Gastrocnemius medialis (tissue), 4 donors: ENCODE results near the gene ARRDC3. TPM values are rescaled to one million over a fixed set of nuclear protein-coding genes. Genes with fewer than 3 reads are reported as not detected.
A peak's percentile ranks its signal among the peaks of the same experiment; 100 is the strongest.

Source experiments
- ATAC-seq, 2 donors: fragments of 150-250 bp; one replicate each; pipeline ENCODE4 v1.9.1; 2016
- DNase-seq, 2 donors: peaks; one replicate each; pipeline ENCODE4 v3.0.0-alpha.2; 2019
- H3K27ac ChIP-seq, 4 donors: fragments of 200-600 bp; sonication (generic); 1 replicate in 1 of 4; 2 replicates in 3 of 4; pipeline ENCODE4 v1.5.1; 2016 to 2018; ENCODE audit warnings: mild to moderate bottlenecking in 2 of 4, moderate library complexity in 1 of 4
- H3K27me3 ChIP-seq, 3 donors: fragments of 200-600 bp; sonication (generic) in 2 of 3; 1 replicate in 1 of 3; 2 replicates in 2 of 3; pipeline versions ENCODE4 v1.5.1 to v1.6.0; 2016 to 2019; ENCODE audit warnings: mild to moderate bottlenecking in 1 of 3, moderate library complexity in 1 of 3
- H3K36me3 ChIP-seq, 2 donors: fragments of 200-600 bp; sonication (generic) in 1 of 2; one replicate each; pipeline ENCODE4 v1.5.1; 2017 to 2018
- H3K4me1 ChIP-seq, 2 donors: fragments of 200-600 bp; sonication (generic) in 1 of 2; one replicate each; pipeline ENCODE4 v1.5.1; 2016 to 2017; ENCODE audit warnings: mild to moderate bottlenecking in 2 of 2
- H3K4me3 ChIP-seq, 4 donors: fragments of 200-600 bp; sonication (generic) in 3 of 4; 1 replicate in 1 of 4; 2 replicates in 3 of 4; pipeline ENCODE4 v1.5.1; 2016 to 2019; ENCODE audit warnings: mild to moderate bottlenecking in 2 of 4
- H3K9me3 ChIP-seq, 3 donors: fragments of 200-600 bp; sonication (generic) in 2 of 3; 1 replicate in 1 of 3; 2 replicates in 2 of 3; pipeline ENCODE4 v1.5.1; 2016 to 2019
- POLR2A ChIP-seq, 2 donors: fragments of 450-650 bp; IDR thresholded peaks; one replicate each; pipeline ENCODE4 v1.6.1; 2017; ENCODE audit warnings: antibody characterized with exemption in 2 of 2, mild to moderate bottlenecking in 2 of 2, moderate library complexity in 2 of 2
- in situ Hi-C, 4 donors: fragments of 200-750 bp; cut with MboI; loops; one replicate each; pipeline versions ENCODE4 v1.15.0 to v1.8.0; 2017; ENCODE audit warnings: low sequenced_read_pairs in 4 of 4
- intact Hi-C: fragments of 100-400 bp; cut with DNase I; formaldehyde crosslinking; loops from one replicate; pipeline ENCODE4 v1.15.1; 2023; ENCODE audit warnings: low total_unique reads
- total RNA-seq, 4 donors: library from RNA; depleted of rRNA; stranded (reverse); fragments of >200 nt; gene quantifications; one replicate each; pipeline versions ENCODE4 v1.1.0 to v1.2.3, GENCODE V29; 2016
- TF ChIP-seq, protein P1 (sequence below), 5 experiments: fragments of 450-650 bp in 3 of 5; fragments of 200-600 bp in 2 of 5; sonication (generic) in 2 of 5; IDR thresholded peaks in 4 of 5; conservative IDR thresholded peaks in 1 of 5; 1 replicate in 4 of 5; 2 replicates in 1 of 5; pipeline ENCODE4 v1.5.1; 2016 to 2019; ENCODE audit warnings: antibody characterized with exemption in 5 of 5, mild to moderate bottlenecking in 3 of 5, moderate library complexity in 3 of 5

Gene ARRDC3, protein sequence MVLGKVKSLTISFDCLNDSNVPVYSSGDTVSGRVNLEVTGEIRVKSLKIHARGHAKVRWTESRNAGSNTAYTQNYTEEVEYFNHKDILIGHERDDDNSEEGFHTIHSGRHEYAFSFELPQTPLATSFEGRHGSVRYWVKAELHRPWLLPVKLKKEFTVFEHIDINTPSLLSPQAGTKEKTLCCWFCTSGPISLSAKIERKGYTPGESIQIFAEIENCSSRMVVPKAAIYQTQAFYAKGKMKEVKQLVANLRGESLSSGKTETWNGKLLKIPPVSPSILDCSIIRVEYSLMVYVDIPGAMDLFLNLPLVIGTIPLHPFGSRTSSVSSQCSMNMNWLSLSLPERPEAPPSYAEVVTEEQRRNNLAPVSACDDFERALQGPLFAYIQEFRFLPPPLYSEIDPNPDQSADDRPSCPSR
- 100 to 1,000 TPM in 1 of 4 donors, 10 to 100 TPM in 3; 64.1 to 116 (median 87.7) TPM for total RNA-seq

DNA sequence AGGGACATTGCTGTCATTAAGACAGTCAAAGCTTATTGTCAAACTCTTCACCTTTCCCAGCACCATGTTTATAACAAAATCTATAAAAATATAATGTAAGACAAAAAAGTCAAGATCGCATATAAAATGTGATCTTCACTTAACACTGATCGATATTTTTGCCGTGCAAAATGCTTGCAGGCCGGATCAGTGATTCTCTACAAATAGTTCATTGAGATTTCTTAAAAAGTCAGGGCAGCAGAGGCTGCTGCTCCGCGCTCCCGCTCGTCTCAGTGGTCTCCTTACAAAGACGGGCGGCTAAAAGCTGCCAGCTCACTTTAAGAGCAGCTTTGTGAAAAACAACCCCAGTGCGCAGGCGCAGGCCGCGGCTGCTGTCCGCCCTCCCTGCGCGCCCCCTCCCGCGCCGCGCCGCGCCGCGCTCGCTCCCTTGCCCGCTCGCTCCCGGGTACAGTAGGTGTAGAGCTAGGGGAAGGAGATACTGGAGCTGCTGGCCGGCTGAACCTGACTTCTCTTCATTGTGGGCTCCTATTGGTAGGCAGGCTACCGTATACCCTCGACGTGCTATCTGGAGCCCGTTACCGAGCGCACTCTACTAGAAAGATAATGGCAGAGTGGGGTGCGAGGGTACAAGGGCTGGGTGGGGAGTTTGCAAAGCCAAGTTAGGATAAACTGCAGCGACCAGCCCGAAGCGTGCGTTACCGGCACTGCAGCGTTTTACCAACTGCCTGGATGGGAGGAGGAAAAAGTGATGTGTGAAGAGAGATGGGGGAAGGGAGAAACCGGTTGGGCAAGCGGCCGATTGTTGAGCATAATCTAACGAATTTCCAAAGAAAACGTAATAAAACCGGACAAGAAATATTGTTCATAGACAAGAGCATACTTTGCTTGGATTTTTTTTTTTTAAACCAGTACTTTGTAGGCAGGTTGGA lies at the start of gene ARRDC3:
Gene ARRDC3, minus strand, starts transcription at position 291 of the 929 bp plus-strand sequence. Its CDS starts 225 bp downstream, at position 66.
- peak within 1 kb of the TSS; percentile 67 to 96 (median 85) for H3K4me3 ChIP-seq
- no peaks in the 10 kb centered on the region for H3K27me3 ChIP-seq
- DNase-seq (peak; percentile 93 to 96), ATAC-seq (peak; percentile 48 to 70)
- H3K4me1 ChIP-seq = peaks cover 17 to 20% of the 10 kb centered on the region in 2 donors
- intact Hi-C loops = loop anchor here (1.0 kb wide), 2 partner anchors 103 to 366 kb away; no protein-coding TSS in a partner anchor
- in situ Hi-C loops = loop anchor here (10.0 to 25.0 kb wide), 4 partner anchors 158 to 971 kb away; partner anchors contain the start of gene CETN3 (in 1 of the 4)
- H3K9me3 ChIP-seq = no peaks in the 10 kb centered on the region
- H3K36me3 ChIP-seq = peaks cover 0 to 2% of the 10 kb centered on the region in 2 donors
- peak within 1 kb of the TSS; percentile 90 to 100 (median 94) for H3K27ac ChIP-seq
- TF ChIP-seq, protein P1, sequence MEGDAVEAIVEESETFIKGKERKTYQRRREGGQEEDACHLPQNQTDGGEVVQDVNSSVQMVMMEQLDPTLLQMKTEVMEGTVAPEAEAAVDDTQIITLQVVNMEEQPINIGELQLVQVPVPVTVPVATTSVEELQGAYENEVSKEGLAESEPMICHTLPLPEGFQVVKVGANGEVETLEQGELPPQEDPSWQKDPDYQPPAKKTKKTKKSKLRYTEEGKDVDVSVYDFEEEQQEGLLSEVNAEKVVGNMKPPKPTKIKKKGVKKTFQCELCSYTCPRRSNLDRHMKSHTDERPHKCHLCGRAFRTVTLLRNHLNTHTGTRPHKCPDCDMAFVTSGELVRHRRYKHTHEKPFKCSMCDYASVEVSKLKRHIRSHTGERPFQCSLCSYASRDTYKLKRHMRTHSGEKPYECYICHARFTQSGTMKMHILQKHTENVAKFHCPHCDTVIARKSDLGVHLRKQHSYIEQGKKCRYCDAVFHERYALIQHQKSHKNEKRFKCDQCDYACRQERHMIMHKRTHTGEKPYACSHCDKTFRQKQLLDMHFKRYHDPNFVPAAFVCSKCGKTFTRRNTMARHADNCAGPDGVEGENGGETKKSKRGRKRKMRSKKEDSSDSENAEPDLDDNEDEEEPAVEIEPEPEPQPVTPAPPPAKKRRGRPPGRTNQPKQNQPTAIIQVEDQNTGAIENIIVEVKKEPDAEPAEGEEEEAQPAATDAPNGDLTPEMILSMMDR (IDR thresholded peaks at IDR 0.05 in 4 of 5, conservative IDR thresholded peaks at IDR 0.05 in 1 of 5) = peak in 1 of 5 experiments; percentile 24
- peak; percentile 95 to 98 for TF ChIP-seq POLR2A (IDR thresholded peaks at IDR 0.05)

DNA sequence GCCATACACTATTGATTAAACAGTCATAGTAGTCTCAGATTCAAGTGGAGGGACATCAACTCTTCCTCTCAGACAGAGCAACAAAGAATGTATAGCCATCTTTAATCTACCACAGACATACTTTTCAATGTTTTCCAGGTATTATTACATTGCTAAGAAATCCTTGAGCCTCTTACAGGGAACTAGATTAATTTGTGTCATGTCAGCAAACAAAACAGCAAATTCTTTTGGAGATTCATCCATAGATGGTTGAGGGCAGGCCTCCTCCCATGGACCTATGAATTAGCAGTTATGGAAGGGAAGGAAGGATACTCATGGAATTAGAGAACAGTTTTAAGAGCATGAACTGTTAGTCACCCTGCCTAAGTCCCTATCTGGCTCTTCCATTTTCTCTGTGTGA lies 47.8 kb upstream of the ARRDC3 start:
- intact Hi-C loops = no loop called here
- no peak for DNase-seq
- TF ChIP-seq POLR2A (IDR thresholded peaks at IDR 0.05) = no peak
- TF ChIP-seq, protein P1 (IDR thresholded peaks at IDR 0.05 in 4 of 5, conservative IDR thresholded peaks at IDR 0.05 in 1 of 5) = no peak

DNA sequence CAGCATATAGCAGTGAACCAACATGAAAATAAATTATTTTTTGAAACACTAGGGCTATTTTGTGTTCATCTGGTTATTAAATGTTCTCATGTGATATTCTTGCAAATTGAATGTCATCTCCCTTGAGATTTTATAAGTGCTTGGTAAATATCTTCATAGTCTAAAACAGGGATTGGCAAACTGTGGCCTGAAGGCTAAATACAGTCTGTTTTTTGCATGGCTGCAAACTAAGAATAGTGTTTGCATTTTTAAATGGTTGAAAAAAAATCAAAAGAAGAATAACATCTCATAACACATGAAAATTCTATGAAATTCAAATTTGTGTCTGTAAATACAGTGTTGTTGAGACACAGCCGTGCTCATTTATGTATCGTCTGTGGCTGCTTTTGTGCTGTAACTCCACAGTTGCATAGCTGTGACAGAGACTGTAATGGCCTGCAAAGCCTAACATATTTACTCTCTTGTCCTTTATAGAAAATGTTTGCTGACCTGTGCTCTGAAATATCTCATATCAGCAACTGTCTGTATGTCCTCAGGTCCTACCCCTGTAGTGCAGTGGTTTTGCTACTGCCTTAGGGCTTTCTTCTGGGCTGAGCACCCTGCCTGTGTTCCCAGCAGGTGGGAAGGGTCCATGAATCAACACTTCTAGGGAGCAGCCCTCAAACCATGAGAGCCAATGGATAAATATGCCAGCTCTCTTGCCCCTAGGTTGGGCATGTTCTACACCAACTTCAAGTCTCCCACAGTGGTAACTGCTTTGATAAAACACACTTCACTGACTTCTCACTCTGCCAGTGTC lies 41.7 kb upstream of the ARRDC3 start:
- Histone ChIP-seq H3K9me3 (no peaks in the 10 kb centered on the region), H3K27ac (no peak overlapping the region)
- intact Hi-C loops = no loop called here

More for the DNA sequence above, 47.8 kb upstream of the ARRDC3 start:
- Histone ChIP-seq H3K36me3 (no peaks in the 10 kb centered on the region), H3K27ac (no peak overlapping the region), H3K4me3 (no peak overlapping the region), H3K4me1 (no peaks in the 10 kb centered on the region), H3K9me3 (no peaks in the 10 kb centered on the region), H3K27me3 (no peaks in the 10 kb centered on the region)
- ATAC-seq = no peak
- in situ Hi-C loops = no loop called here

More for the DNA sequence above, 41.7 kb upstream of the ARRDC3 start:
- DNase-seq (no peak), ATAC-seq (no peak)
- in situ Hi-C loops = loop anchor here in 2 of 4 donors (10.0 to 25.0 kb wide), 2 partner anchors 560 to 563 kb away; no protein-coding TSS in a partner anchor
- no peaks in the 10 kb centered on the region for H3K4me1 ChIP-seq
- H3K36me3 ChIP-seq = no peaks in the 10 kb centered on the region
- no peak overlapping the region for H3K4me3 ChIP-seq
- no peaks in the 10 kb centered on the region for H3K27me3 ChIP-seq
- TF ChIP-seq, protein P1 (IDR thresholded peaks at IDR 0.05 in 4 of 5, conservative IDR thresholded peaks at IDR 0.05 in 1 of 5) = no peak
- no peak for TF ChIP-seq POLR2A (IDR thresholded peaks at IDR 0.05)
